Measurements from ENCODE around the gene RNF208. TPM values are rescaled to one million over a fixed set of nuclear protein-coding genes. Genes with fewer than 3 reads are reported as not detected.

The RNF208 gene
- total RNA-seq, 2 donors from 2014 or later: 0.78 to 14.5 TPM

DNA sequence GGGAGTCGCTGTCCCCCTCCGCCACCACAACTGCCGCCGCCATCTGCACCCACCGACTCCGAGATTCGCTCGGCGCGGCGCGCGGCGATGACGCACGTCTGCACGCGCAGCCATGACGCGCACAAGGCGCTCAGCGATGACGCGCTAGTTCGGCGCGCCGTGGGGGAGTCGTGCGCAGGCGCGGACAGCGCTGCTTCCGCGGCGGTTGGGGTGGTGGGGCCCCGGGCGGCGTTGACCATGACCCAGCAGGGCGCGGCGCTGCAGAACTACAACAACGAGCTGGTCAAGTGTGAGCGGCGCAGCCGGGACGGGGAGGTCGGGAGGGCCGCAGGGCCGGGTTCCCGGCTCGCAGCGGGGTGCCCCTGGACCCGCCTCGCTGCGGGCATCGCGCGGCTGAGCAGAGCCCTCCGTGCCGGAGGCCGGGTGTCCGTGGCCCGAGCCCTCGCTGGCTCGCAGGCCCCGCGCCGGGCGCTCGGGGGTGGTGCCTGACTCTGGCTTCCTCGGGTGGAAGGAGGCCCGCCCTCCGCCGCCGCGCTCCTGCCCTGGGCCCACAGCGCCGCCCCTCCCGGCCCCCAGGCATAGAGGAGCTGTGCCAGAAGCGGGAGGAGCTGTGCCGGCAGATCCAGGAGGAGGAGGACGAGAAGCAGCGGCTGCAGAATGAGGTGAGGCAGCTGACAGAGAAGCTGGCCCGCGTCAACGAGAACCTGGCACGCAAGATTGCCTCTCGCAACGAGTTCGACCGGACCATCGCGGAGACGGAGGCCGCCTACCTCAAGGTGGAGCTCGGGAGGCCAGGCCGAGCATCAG lies 33.3 kb downstream of the RNF208 start, which contains the start of the genes ANAPC2 and SSNA1:
ANAPC2 (minus strand) TSS at position 71 of the 807 bp plus-strand sequence; CDS start at position 43, 28 bp downstream.
SSNA1 (plus strand) TSS at position 187 of the 807 bp plus-strand sequence; CDS start at position 238, 51 bp downstream.
- peak within 1 kb of the TSS; percentile 79 to 90 for H3K4me3 ChIP-seq
- 0% methylated on average over 6 to 94 of the region's 98 CpGs for WGBS, 2 donors
- H3K27me3 ChIP-seq: no peaks in the 10 kb centered on the region
- intact Hi-C loops (cut with DNase I): no loop called here
- H3K27ac ChIP-seq: peak within 1 kb of the TSS; percentile 93 to 99 (median 95)
- H3K9me3 ChIP-seq: no peaks in the 10 kb centered on the region
- DNase-seq (peak; percentile 94), ATAC-seq (peak; percentile 87)
- TF ChIP-seq, protein P1, sequence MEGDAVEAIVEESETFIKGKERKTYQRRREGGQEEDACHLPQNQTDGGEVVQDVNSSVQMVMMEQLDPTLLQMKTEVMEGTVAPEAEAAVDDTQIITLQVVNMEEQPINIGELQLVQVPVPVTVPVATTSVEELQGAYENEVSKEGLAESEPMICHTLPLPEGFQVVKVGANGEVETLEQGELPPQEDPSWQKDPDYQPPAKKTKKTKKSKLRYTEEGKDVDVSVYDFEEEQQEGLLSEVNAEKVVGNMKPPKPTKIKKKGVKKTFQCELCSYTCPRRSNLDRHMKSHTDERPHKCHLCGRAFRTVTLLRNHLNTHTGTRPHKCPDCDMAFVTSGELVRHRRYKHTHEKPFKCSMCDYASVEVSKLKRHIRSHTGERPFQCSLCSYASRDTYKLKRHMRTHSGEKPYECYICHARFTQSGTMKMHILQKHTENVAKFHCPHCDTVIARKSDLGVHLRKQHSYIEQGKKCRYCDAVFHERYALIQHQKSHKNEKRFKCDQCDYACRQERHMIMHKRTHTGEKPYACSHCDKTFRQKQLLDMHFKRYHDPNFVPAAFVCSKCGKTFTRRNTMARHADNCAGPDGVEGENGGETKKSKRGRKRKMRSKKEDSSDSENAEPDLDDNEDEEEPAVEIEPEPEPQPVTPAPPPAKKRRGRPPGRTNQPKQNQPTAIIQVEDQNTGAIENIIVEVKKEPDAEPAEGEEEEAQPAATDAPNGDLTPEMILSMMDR (IDR thresholded peaks at IDR 0.05): peak in 4 of 7 experiments; percentile 49 to 63 (median 54)
- peak; percentile 86 to 87 (median 86) for TF ChIP-seq POLR2A (IDR thresholded peaks at IDR 0.05)
- H3K36me3 ChIP-seq (replicated peaks in 1 of 2; ENCODE audit: insufficient read depth in 1 of 2, low read depth in 2 of 2): peaks cover 3 to 6% of the 10 kb centered on the region in 2 donors
- peaks cover 74% of the 10 kb centered on the region for H3K4me1 ChIP-seq

DNA sequence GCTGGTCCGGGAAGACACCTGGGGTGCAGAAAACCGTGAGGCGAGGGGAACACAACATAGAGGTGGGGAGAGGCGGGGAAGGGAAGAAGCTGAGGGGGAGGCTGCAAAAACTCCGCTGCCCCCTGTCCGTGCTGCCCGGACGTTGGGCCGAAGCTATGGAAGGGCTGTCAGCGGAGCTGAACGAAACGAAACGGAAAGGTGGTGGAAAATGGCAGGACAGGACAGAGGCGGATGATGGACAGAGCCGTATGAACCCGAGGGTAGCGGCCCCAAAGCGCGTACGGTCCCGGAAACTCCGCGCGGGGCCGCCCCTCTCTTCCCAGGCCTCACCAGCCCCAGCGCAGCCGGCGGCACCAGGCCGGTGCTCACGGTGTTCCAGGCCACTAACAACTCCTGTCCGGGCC lies 34.0 kb downstream of the RNF208 start:
- H3K36me3 ChIP-seq (replicated peaks in 1 of 2; ENCODE audit: insufficient read depth in 1 of 2, low read depth in 2 of 2): peaks cover 8 to 11% of the 10 kb centered on the region in 2 donors
- no peak for DNase-seq
- ATAC-seq: no peak
- H3K27me3 ChIP-seq: no peaks in the 10 kb centered on the region
- TF ChIP-seq, protein P1 (IDR thresholded peaks at IDR 0.05): no peak
- TF ChIP-seq POLR2A (IDR thresholded peaks at IDR 0.05): no peak
- H3K4me1 ChIP-seq: peaks cover 68% of the 10 kb centered on the region
- WGBS, 2 donors: 1% methylated on average over 25 to 31 of the region's 31 CpGs
- H3K27ac ChIP-seq: peak overlapping the region; percentile 93 to 99 (median 95)
- H3K9me3 ChIP-seq: no peaks in the 10 kb centered on the region
- H3K4me3 ChIP-seq: peak overlapping the region; percentile 79 to 90
- intact Hi-C loops (cut with DNase I): no loop called here

DNA sequence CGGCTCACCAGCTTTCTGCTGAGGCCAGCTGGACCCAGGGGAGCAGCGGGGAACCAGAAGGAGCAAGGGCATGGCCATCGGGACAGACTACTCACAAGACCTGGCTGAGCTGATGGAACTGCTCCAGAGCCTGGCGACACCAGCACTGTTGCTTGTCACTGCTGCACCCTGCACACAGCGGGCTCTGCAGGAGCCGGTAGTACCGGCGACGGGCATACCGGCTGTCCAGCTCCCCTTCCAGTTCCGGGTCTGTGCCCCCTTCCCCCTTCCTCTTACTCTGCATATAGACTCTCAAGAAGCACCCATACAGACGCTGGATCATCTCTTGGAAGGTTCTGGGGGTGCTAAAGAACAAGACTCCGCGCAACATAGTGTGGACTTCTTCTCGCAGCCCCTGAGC lies 34.7 kb downstream of the RNF208 start:
- intact Hi-C loops (cut with DNase I): no loop called here
- WGBS, 2 donors: 59% methylated on average over 9 to 15 of the region's 15 CpGs
- H3K27ac ChIP-seq: no peak overlapping the region

DNA sequence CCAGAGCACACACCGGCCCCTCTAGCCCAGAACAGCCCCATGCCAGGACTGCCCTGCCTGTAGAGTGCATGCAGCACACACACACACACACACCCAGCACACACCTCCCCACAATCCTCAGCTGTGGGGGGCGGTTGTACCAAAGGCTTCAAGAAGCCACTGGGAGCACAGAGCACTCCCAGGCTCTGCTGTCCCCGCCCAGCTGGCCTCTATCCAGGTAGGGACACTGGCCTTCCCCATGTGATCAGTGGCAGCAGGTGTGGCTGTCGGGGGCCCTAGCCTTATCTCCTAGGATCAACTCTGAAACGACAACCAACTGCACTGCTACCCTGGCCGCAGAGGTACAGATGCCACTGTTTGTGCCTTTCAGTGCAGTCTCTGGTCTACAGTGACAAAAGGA lies 35.7 kb downstream of the RNF208 start:
- no peak overlapping the region for H3K4me3 ChIP-seq

More for the DNA sequence above, 34.7 kb downstream of the RNF208 start:
- no peak for ATAC-seq
- H3K27me3 ChIP-seq: no peaks in the 10 kb centered on the region
- H3K4me3 ChIP-seq: peak overlapping the region; percentile 79 to 90
- no peaks in the 10 kb centered on the region for H3K9me3 ChIP-seq
- DNase-seq: no peak
- peaks cover 61% of the 10 kb centered on the region for H3K4me1 ChIP-seq
- no peak for TF ChIP-seq POLR2A (IDR thresholded peaks at IDR 0.05)
- TF ChIP-seq, protein P1 (IDR thresholded peaks at IDR 0.05): no peak
- H3K36me3 ChIP-seq (replicated peaks in 1 of 2; ENCODE audit: insufficient read depth in 1 of 2, low read depth in 2 of 2): peaks cover 8 to 17% of the 10 kb centered on the region in 2 donors

More for the DNA sequence above, 35.7 kb downstream of the RNF208 start:
- 43% methylated on average over 6 of the region's 6 CpGs; no CpG with 5 or more reads in 1 of the 2 donors for WGBS, 2 donors
- ATAC-seq (no peak), DNase-seq (no peak)
- Histone ChIP-seq H3K27ac (no peak overlapping the region), H3K36me3 (replicated peaks in 1 of 2; ENCODE audit: insufficient read depth in 1 of 2, low read depth in 2 of 2) (peaks cover 8 to 20% of the 10 kb centered on the region in 2 donors), H3K27me3 (no peaks in the 10 kb centered on the region), H3K9me3 (no peaks in the 10 kb centered on the region), H3K4me1 (peaks cover 51% of the 10 kb centered on the region)
- intact Hi-C loops (cut with DNase I): no loop called here
- no peak for TF ChIP-seq POLR2A (IDR thresholded peaks at IDR 0.05)
- TF ChIP-seq, protein P1 (IDR thresholded peaks at IDR 0.05): no peak

All from body of pancreas (tissue), 4 donors.